DMS53 treated with DMSO at 0.1 percent for 48 hours (cell line): ENCODE measurements around the gene ZNF407.
A peak's percentile ranks its signal among the peaks of the same experiment; 100 is the strongest.
"Not testable (repeated sequence)": the region's sequence is repeated elsewhere in the genome, so short reads cannot be mapped to it uniquely, and the experiment has no call there.

ENCODE experiments used
- DNase-seq: peaks from one replicate; lab custom pipeline; 2025; ENCODE audit not compliant: unreplicated experiment; lab: John Stamatoyannopoulos, UW

Gene ZNF407

GRCh38 chr18:74597662-74598349, at the start of gene ZNF407:
Gene ZNF407, plus strand, starts transcription at chr18:74597870. Its CDS starts 33,150 bp downstream, at chr18:74631020.
- peak; percentile 91 for DNase-seq

GRCh38 chr18:74549591-74550104, 48.0 kb upstream of the ZNF407 start:
- DNase-seq: no peak

DNA sequence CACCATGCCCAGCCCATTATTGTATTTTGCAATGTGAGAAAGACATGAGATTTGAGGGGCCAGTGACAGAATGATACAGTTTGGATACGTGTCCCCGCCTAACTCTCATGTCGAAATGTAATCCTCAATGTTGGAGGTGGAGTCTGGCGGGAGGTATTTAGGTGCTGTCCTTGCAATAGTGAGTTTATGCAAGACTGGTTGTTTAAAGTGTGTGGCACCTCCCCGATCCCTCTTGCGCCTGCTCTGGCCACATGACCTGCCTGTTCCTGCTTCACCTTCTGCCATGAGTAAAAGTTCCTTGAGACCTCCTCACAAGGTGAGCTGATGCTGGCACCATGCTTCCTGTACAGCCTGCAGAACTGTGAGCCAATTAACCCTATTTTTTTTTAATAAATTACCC, 46.8 kb upstream of the ZNF407 start:
- DNase-seq: no peak

GRCh38 chr18:74551452-74551851, 46.2 kb upstream of the ZNF407 start:
- DNase-seq: no peak

GRCh38 chr18:74551936-74552555, 45.6 kb upstream of the ZNF407 start:
- DNase-seq: peak; percentile 95

DNA sequence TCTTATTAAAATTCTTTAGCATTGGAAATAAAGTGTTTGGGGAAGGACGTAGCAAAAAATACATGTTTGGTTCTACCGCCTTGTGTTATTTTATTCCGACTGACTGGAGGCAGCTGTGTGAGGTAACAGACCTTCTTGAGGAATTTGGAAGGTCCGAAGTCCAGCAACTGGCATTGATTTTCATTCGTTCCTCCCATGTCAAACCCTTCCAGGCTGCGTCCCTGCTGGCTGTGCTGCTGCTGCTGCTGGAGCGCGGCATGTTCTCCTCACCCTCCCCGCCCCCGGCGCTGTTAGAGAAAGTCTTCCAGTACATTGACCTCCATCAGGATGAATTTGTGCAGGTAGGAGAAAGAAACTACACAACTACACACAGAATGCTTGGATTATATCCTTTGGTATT, 41.5 kb upstream of the ZNF407 start:
- DNase-seq: no peak

GRCh38 chr18:74558096-74558495, 39.6 kb upstream of the ZNF407 start:
- DNase-seq: no peak

DNA sequence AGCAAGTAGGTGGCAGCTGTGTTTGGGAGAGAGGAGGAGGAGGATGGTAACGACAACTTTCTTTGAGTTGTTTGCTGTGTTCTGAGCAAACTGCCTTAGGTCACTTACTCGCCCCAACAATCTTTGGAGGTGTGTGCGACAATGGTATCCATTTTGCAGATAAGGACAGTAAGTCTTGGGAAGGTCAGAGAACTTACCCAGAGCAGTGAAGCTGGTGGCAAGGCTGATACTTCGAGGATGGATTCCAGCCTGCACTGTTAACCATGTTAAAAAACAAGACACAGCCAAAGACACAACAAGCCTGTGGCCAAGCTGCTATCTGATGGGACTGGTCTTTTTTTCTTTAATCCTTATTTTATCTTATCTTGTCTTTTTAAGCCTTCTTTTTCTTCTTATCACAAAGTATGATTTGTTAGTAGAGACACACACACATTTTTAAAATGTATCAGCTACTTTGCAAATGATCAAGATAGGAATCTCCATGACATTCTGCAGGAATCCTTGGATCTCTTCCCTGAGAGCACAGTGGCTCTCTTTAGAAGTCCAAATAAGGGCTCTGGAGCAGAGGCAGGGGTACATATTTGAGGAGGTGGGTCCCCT, 35.4 kb upstream of the ZNF407 start:
- no peak for DNase-seq

GRCh38 chr18:74562775-74563174, 34.9 kb upstream of the ZNF407 start:
- DNase-seq: no peak

DNA sequence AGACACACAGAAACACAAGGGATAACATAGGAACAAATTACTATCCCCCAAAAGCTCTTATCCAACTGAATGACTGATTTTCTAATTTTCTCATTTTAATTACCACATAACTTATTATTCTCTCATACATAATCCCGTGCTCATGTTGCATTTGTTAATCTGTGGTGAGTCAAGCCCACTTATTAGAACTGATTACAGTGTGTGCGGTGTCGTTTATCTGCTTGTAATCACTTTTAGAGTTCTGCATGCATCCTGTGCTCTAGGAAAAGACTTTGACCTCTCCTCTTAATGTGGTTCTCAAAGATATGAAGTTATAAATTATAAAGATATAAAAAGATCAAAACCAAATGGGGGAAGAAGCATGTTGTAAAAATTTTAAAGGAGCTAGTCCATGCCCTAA, 33.7 kb upstream of the ZNF407 start:
- no peak for DNase-seq

DNA sequence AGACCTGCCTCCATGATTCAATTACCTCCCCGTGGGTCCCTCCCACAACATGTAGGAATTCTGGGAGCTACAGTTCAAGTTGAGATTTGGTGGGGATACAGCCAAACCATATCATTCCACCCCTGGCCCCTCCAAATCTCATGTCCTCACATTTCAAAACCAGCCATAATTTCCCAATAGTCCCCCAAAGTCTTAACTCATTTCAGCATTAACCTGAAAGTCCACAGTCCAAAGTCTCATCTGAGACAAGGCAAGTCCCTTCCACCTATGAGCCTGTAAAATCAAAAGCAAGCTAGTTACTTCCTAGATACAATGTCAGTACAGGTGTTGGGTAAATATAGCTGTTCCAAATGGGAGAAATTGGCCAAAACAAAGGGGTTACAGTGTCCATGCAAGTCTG, 32.5 kb upstream of the ZNF407 start:
- not testable (repeated sequence) for DNase-seq

DNA sequence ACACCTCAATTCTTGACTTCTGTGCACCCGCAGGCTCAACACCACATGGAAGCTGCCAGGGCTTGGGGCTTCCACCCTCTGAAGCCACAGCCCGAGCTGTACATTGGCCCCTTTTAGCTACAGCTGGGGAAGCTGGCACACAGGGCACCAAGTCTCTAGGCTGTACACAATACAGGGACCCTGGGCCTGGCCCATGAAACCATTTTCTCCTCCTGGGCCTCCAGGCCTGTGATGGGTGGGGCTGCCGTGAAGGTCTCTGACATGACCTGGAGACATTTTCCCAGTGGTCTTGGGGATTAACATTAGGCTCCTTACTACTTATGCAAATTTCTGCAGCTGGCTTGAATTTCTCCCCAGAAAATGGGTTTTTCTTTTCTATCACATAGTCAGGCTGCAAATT, 31.7 kb upstream of the ZNF407 start:
- not testable (repeated sequence) for DNase-seq

DNA sequence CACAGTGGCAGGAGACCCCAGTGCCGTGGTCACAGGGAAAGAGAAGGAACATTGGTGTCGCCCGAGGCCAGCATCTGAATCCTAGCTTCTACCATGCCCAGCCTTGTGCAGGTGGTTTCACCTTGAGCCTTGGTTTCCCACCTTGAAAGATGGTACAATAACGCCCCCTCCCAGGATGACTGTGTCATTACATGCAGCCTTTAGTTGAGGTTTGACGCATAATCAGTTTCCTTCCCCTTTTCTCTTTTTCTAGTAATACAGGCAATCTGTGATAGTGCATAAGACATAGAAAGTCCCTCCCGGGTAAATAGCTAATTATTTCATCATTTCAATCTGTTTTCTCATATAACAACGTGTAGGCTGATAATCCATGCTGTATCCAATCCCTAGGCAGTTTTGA, 29.8 kb upstream of the ZNF407 start:
- DNase-seq: no peak

GRCh38 chr18:74569401-74569800, 28.3 kb upstream of the ZNF407 start:
- DNase-seq: no peak

DNA sequence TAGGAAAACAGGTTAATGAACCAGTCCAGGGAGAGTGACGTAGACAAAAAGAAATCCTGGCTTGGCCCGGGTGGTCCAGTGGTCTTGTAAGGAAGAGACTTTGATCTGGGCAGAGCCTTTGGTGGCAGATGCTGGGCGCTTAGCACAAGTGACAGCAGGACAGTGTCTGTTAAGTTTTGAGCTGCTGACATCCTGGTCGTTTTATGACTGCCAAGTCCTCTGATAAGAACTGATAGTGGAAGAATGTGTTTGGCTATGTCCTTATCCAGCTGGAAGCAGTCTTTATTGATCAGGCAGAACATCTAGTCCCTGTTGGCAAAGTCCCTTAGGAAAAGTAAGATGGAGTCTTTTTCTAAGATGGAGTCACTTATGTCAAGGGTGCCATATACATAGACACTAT, 27.4 kb upstream of the ZNF407 start:
- no peak for DNase-seq

DNA sequence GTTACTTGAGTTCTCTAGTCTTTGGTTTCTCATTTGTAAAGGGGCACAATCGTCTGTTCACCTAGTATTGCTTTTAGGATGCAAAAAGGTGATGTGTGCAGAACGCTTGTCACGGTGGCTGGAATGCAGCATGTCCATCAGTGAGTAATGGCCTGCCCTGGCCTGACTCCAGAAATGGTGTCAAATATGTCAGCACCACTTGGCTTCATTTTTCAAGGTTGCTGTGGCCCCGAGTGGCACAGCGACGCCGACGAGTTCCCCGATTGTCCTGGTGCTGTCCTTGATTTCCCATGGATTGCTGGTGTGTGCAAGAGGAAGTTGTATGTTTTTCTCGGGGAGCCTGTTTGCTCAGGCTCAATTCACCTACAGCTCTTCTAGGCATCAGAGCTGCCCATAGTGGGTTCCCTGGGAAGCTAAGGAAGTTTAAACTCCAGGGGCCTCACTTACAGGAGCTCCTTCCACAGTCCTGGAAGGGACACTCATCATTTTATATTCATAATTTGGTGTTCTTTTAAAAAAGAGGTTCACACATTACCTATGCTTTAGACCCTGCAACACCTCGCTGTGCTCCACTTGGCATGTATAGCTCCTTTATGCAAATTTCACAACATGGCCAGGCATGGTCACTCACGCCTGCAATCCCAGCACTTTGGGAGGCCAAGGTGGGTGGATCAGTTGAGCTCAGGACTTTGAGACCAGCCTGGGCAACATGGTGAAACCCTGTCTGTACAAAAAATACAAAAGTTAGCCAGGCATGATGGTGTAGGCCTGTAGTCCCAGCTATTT, 25.6 kb upstream of the ZNF407 start:
- no peak for DNase-seq

- no peak for DNase-seq
Observed at GRCh38 chr18:74573053-74573452, 24.6 kb upstream of the ZNF407 start.

GRCh38 chr18:74574916-74575315, 22.8 kb upstream of the ZNF407 start:
- no peak for DNase-seq

- no peak for DNase-seq
Observed at GRCh38 chr18:74577019-74577418, 20.7 kb upstream of the ZNF407 start.

DNA sequence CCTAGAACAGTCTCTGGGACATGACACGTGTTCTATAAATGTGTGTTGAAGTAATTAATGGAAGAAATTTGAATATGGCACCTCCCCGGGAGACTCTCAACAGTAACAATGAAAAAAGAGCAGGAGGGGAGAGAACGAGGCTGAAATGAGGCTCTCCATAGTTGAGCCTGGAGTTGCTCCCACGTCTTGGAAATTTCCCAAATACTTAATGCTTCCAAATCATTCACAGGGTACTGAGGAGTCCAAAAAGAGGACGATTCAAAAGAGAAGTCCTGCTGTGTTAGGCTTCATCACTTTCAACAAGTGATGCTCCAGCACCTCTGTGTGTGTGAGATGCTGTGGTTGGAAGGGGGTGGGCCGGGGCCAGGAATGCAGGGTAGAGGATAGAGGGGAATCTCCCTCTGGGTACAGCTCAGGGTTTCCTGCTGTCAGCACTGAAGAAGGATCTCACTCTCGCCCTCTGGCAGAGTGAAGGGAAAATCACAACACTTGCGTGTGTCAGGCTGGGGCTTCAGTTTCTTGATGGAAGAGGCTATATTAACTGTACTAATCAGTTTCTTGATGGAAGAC, 18.1 kb upstream of the ZNF407 start:
- no peak for DNase-seq

DNA sequence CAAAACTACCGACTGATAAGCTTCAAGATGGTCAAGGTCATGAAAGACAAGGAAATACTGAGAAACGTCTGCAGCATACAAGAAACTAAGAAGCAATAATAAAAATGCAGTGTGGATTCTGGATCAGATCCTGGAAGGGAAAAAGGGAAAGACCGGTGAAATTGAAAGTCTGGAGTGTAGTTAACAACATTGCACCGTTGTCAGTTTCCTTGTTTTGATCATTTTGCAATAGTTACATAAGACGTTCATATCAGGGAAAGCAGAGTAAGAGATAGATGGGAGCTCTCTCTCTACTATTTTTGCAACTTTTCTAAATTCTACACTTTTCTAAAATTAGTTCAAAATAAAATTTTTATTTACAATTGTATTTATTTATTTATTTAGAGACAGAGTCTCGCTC, 15.0 kb upstream of the ZNF407 start:
- DNase-seq: no peak
